ENCODE measurements around the gene GPR152. TPM values are rescaled to one million over a fixed set of nuclear protein-coding genes. Genes with fewer than 3 reads are reported as not detected.

GPR152 gene
- total RNA-seq, 1 experiment from 2014 or later, result not detected

DNA sequence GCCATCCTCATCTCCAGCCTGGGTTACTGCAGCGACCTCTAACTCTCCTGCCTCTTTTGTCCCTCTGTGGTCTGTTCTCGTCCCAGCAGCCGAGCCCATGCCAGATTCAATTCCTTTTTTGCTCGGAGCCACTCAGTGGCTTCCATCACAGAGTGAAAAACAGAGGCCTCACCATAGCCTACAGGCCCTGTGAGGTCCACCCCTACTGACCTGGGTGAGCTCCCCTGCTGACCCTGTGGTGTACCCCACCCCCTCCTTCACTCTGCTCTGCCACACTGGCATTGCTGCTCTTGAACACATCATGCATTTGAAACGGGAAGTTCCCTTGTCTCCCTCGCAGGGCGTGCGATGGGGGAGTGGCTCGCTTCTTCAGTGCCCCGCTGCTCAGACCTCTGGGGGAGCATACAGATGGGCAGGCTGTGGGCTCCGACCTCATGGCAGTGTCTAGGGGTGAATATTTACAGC, 32.4 kb upstream of the GPR152 start:
- CTCF ChIA-PET, result interaction anchor here (0.7 kb wide), 1 partner anchor 80 kb away, joined by 4 read pairs; no protein-coding TSS in a partner anchor
- H3K4me3 Mint-ChIP-seq (ENCODE audit: unreplicated experiment), result peak overlapping the region; percentile 99
- no peaks in the 10 kb centered on the region for H3K9me3 ChIP-seq
- BruUV-seq (replicated peaks), result no TSS peak
- TF ChIP-seq, protein P1, sequence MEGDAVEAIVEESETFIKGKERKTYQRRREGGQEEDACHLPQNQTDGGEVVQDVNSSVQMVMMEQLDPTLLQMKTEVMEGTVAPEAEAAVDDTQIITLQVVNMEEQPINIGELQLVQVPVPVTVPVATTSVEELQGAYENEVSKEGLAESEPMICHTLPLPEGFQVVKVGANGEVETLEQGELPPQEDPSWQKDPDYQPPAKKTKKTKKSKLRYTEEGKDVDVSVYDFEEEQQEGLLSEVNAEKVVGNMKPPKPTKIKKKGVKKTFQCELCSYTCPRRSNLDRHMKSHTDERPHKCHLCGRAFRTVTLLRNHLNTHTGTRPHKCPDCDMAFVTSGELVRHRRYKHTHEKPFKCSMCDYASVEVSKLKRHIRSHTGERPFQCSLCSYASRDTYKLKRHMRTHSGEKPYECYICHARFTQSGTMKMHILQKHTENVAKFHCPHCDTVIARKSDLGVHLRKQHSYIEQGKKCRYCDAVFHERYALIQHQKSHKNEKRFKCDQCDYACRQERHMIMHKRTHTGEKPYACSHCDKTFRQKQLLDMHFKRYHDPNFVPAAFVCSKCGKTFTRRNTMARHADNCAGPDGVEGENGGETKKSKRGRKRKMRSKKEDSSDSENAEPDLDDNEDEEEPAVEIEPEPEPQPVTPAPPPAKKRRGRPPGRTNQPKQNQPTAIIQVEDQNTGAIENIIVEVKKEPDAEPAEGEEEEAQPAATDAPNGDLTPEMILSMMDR (IDR thresholded peaks at IDR 0.05; ENCODE audit: insufficient read depth in 1 of 2, low read depth in 1 of 2, low read length in 1 of 2, severe bottlenecking in 1 of 2, unreplicated experiment in 1 of 2), result no peak
- no peaks in the 10 kb centered on the region for H3K27me3 ChIP-seq (replicated peaks; ENCODE audit: control insufficient read depth, insufficient read depth, low read length)
- DNase-seq, result no peak
- peak overlapping the region; percentile 5 for H3K27ac Mint-ChIP-seq (ENCODE audit: unreplicated experiment)
- peaks cover 4% of the 10 kb centered on the region; the same call in 1 of the 2 replicates for H3K4me1 ChIP-seq
- peaks cover 8% of the 10 kb centered on the region for H3K36me3 ChIP-seq (ENCODE audit: control insufficient read depth, insufficient read depth, low read length)
- no peaks in the 10 kb centered on the region for H3K27me3 Mint-ChIP-seq (ENCODE audit: insufficient read depth, unreplicated experiment)
- intact Hi-C loops (cut with micrococcal nuclease; ENCODE audit: unreplicated experiment), result loop anchor here (5.0 kb wide), 1 partner anchor 83 kb away; the partner anchor contains the start of genes PPP1CA and TBC1D10C
- H3K9me3 Mint-ChIP-seq (ENCODE audit: unreplicated experiment), result no peaks in the 10 kb centered on the region
- H3K4me1 Mint-ChIP-seq (ENCODE audit: low read depth, unreplicated experiment), result peaks cover 30% of the 10 kb centered on the region
- POLR2A ChIA-PET, result no interaction called here
- H3K36me3 Mint-ChIP-seq (ENCODE audit: insufficient read depth, unreplicated experiment), result peaks cover 48% of the 10 kb centered on the region
- H3K4me3 ChIP-seq (ENCODE audit: low read depth, low read length), result no peak overlapping the region

DNA sequence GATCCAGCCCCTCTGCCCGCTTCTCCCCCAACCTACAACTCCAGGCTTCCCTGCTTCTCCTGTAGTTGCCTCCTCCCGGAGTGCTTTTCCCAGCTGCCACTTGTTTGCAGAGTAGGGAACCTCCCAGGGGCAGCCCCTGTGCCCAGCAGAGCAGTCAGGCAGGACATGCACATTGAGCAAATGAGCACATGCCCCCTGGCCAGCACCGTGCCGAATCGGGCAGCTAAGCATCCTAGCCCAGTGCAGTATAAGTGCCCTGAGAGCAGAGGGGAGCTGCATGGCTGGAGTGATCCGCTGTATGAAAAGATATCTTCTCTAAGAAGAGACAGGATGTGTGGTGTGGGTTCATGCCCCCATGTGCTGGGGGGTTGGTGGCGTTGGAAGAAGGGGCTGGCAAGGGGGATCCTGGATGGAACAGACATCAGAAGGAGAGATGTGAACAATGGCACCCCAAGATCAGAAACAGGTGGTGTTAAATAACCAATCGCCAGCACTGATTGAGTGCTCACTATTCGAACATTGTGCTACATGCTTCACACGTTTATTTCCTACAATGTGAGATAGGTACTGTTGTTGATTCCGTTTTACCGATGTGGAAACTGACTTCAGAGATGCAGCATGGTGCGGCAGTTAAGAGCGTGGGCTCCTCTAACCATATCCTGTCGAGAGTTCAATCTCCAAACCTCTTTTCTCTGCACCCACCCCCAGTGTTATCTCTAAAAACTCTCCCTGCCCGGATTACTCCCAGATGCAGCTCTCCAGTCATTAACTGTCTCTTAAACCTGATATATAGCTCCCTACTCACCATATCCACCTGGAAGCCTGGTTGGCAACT, 31.5 kb upstream of the GPR152 start:
- BruUV-seq (replicated peaks), result no TSS peak
- no peaks in the 10 kb centered on the region for H3K9me3 ChIP-seq
- H3K27me3 Mint-ChIP-seq (ENCODE audit: insufficient read depth, unreplicated experiment), result no peaks in the 10 kb centered on the region
- H3K36me3 Mint-ChIP-seq (ENCODE audit: insufficient read depth, unreplicated experiment), result peaks cover 42% of the 10 kb centered on the region
- H3K36me3 ChIP-seq (ENCODE audit: control insufficient read depth, insufficient read depth, low read length), result peaks cover 5% of the 10 kb centered on the region
- DNase-seq, result peak in 1 of 2 experiments; percentile 47
- H3K27ac Mint-ChIP-seq (ENCODE audit: unreplicated experiment), result peak overlapping the region; percentile 99
- TF ChIP-seq, protein P1 (IDR thresholded peaks at IDR 0.05; ENCODE audit: insufficient read depth in 1 of 2, low read depth in 1 of 2, low read length in 1 of 2, severe bottlenecking in 1 of 2, unreplicated experiment in 1 of 2), result no peak
- H3K9me3 Mint-ChIP-seq (ENCODE audit: unreplicated experiment), result no peaks in the 10 kb centered on the region
- peak overlapping the region; percentile 99 for H3K4me3 Mint-ChIP-seq (ENCODE audit: unreplicated experiment)
- H3K4me1 ChIP-seq, result peaks cover 4% of the 10 kb centered on the region; the same call in 1 of the 2 replicates
- peak overlapping the region; percentile 48 for H3K4me3 ChIP-seq (ENCODE audit: low read depth, low read length)
- CTCF ChIA-PET, result interaction anchor here (1.5 to 2.1 kb wide), 2 partner anchors 83 to 110 kb away, joined by 3 to 14 read pairs; partner anchors contain the start of genes CLCF1 and PPP1CA
- H3K27me3 ChIP-seq (replicated peaks; ENCODE audit: control insufficient read depth, insufficient read depth, low read length), result no peaks in the 10 kb centered on the region
- peaks cover 24% of the 10 kb centered on the region for H3K4me1 Mint-ChIP-seq (ENCODE audit: low read depth, unreplicated experiment)
- POLR2A ChIA-PET, result interaction anchor here (0.6 to 1.8 kb wide), 2 partner anchors 15 to 82 kb away, joined by 3 to 12 read pairs; partner anchors contain the start of genes PPP1CA and TMEM134
- intact Hi-C loops (cut with micrococcal nuclease; ENCODE audit: unreplicated experiment), result loop anchor here (1.0 to 5.0 kb wide), 7 partner anchors 15 to 82 kb away; partner anchors contain the start of genes CDK2AP2, CORO1B, PPP1CA and RPS6KB2

Data from Caco-2 (cell line).